B cell (primary cell): Measurements from ENCODE around the gene ITGB2. TPM values are rescaled to one million over a fixed set of nuclear protein-coding genes. Genes with fewer than 3 reads are reported as not detected.

Experiments used
- ATAC-seq: fragments of 200-7000 bp; cut with Tn5 transposase; one replicate; pipeline ENCODE4 v1.10.0; 2021; ENCODE audit warnings: low read depth, mild to moderate bottlenecking, moderate number of reproducible peaks, moderate library complexity
- CTCF ChIA-PET: fragments of 350-600 bp; sonication (Branson Sonifier 250); formaldehyde crosslinking; loops from one replicate; lab custom pipeline; 2021; ENCODE audit warnings: antibody characterized with exemption, inconsistent platforms; lab: Charles Lee
- POLR2A ChIA-PET: fragments of 350-600 bp; sonication (Branson Sonifier 250); formaldehyde crosslinking; loops from one replicate; lab custom pipeline; 2021; ENCODE audit warnings: antibody characterized with exemption; lab: Charles Lee
- DNase-seq: peaks from one replicate; pipeline ENCODE4 v3.0.0; 2013
- H2AFZ ChIP-seq: 2 replicates; pipeline ENCODE4 v1.6.1; 2012; ENCODE audit warnings: mild to moderate bottlenecking, low read depth, low read length; ENCODE audit not compliant: insufficient read depth, poor library complexity, severe bottlenecking
- H3K27ac ChIP-seq, 2 donors: 1 replicate in 1 of 2; 2 replicates in 1 of 2; pipeline ENCODE4 v1.5.1; 2012 to 2013; ENCODE audit warnings: low read length in 2 of 2, mild to moderate bottlenecking in 2 of 2, moderate library complexity in 1 of 2
- H3K27me3 ChIP-seq, 4 experiments: fragments of 200-600 bp in 1 of 4; sonication (generic) in 1 of 4; replicated peaks in 1 of 4; 1 replicate in 2 of 4; 2 replicates in 2 of 4; pipeline versions ENCODE4 v1.6.1 to v1.7.0; 2013 to 2016; ENCODE audit warnings: low read length in 3 of 4, mild to moderate bottlenecking in 2 of 4, mixed read lengths in 1 of 4, moderate library complexity in 1 of 4; ENCODE audit not compliant: insufficient read depth in 4 of 4, control insufficient read depth in 3 of 4; ENCODE audit errors: control extremely low read depth in 1 of 4
- H3K36me3 ChIP-seq, 2 experiments: replicated peaks in 1 of 2; 1 replicate in 1 of 2; 2 replicates in 1 of 2; pipeline versions ENCODE4 v1.6.1 to v1.7.1; 2013; ENCODE audit warnings: low read length in 1 of 2; ENCODE audit not compliant: insufficient read depth in 2 of 2, control insufficient read depth in 1 of 2; ENCODE audit errors: control extremely low read depth in 1 of 2, extremely low read depth in 1 of 2
- H3K4me1 ChIP-seq, 2 donors: fragments of 200-600 bp in 1 of 2; sonication (generic) in 1 of 2; 1 replicate in 1 of 2; 2 replicates in 1 of 2; pipeline versions ENCODE4 v1.5.1 to v1.6.1; 2013 to 2017; ENCODE audit warnings: low read length in 2 of 2; ENCODE audit not compliant: control insufficient read depth in 2 of 2, insufficient read depth in 2 of 2
- H3K4me2 ChIP-seq: replicated peaks from 2 replicates; pipeline ENCODE3; 2012; ENCODE audit warnings: mild to moderate bottlenecking, low read depth, low read length; ENCODE audit not compliant: poor library complexity, severe bottlenecking
- H3K4me3 ChIP-seq, 5 experiments: fragments of 200-600 bp in 1 of 5; sonication (generic) in 1 of 5; 1 replicate in 3 of 5; 2 replicates in 2 of 5; pipeline versions ENCODE4 v1.5.1 to v1.7.0; 2011 to 2016; ENCODE audit warnings: low read length in 4 of 5, mild to moderate bottlenecking in 4 of 5, low read depth in 2 of 5, control low read depth in 1 of 5, moderate library complexity in 1 of 5; ENCODE audit not compliant: insufficient read depth in 1 of 5; ENCODE audit errors: control extremely low read depth in 1 of 5, extremely low read depth in 1 of 5
- H3K79me2 ChIP-seq: fragments of 200-600 bp; sonication (generic); one replicate; pipeline ENCODE4 v1.6.0; 2016; ENCODE audit warnings: low read length; ENCODE audit not compliant: control insufficient read depth, insufficient read depth
- H3K9ac ChIP-seq: fragments of 200-600 bp; sonication (generic); 2 replicates; pipeline ENCODE4 v1.6.1; 2017; ENCODE audit warnings: mild to moderate bottlenecking, low read length, moderate library complexity
- H3K9me3 ChIP-seq, 3 donors: one replicate each; pipeline versions ENCODE4 v1.6.1 to v1.7.1; 2013; ENCODE audit warnings: low read length in 2 of 3; ENCODE audit not compliant: control insufficient read depth in 2 of 3, insufficient read depth in 1 of 3; ENCODE audit errors: control extremely low read depth in 1 of 3
- H4K20me1 ChIP-seq: 2 replicates; pipeline ENCODE4 v1.6.0; 2012; ENCODE audit warnings: mild to moderate bottlenecking, low read length; ENCODE audit not compliant: insufficient read depth, control insufficient read depth, poor library complexity, severe bottlenecking
- H3K27ac Mint-ChIP-seq: one replicate; pipeline ENCODE4 v1.8.0; 2021; ENCODE audit warnings: mixed read lengths
- H3K27me3 Mint-ChIP-seq: one replicate; pipeline ENCODE4 v1.8.0; 2021; ENCODE audit warnings: mixed read lengths
- H3K4me1 Mint-ChIP-seq: one replicate; pipeline ENCODE4 v1.8.0; 2021; ENCODE audit warnings: mixed read lengths
- H3K4me3 Mint-ChIP-seq: one replicate; pipeline ENCODE4 v1.8.0; 2021; ENCODE audit warnings: mixed read lengths
- H3K9me3 Mint-ChIP-seq: one replicate; pipeline ENCODE4 v1.8.0; 2022; ENCODE audit warnings: mixed read lengths; ENCODE audit not compliant: insufficient read depth
- EZH2 ChIP-seq: IDR thresholded peaks from 2 replicates; pipeline ENCODE4 v1.6.1; 2012; ENCODE audit warnings: borderline replicate concordance, low read depth, mild to moderate bottlenecking, moderate library complexity, low read length; ENCODE audit not compliant: insufficient read depth, poor library complexity, severe bottlenecking
- WGBS: methylation state at CpG from one replicate; pipeline ENCODE4 v1.1.5; 2013; ENCODE audit warnings: missing lambda C conversion rate; ENCODE audit not compliant: insufficient coverage; 5-methylcytosine and 5-hydroxymethylcytosine counted together
- intact Hi-C: fragments of 100-400 bp; cut with micrococcal nuclease; formaldehyde crosslinking; loops from one replicate; pipeline ENCODE4 v1.10.0; 2022
- polyA plus RNA-seq: library from polyadenylated mRNA; depleted of rRNA; stranded (reverse); fragments of >200 nt; gene quantifications from 2 replicates; pipeline ENCODE4 v1.2.3, GENCODE V29; 2012
- total RNA-seq, 2 donors: library from RNA; stranded (reverse); fragments of 120-200 nt in 1 of 2; gene quantifications; 1 replicate in 1 of 2; 2 replicates in 1 of 2; pipeline versions ENCODE4 v1.2.3 to v1.2.4, GENCODE V29; 2013 to 2022
- TF ChIP-seq, protein P1 (sequence below): fragments of 200-600 bp; IDR thresholded peaks from one replicate; pipeline ENCODE4 v1.8.0; 2022; ENCODE audit warnings: antibody characterized with exemption, mild to moderate bottlenecking

ITGB2 gene
- total and polyA plus RNA-seq, 2 donors (not counting 1 experiment from before 2014, with no cell fraction given) = 102 to 368 TPM

DNA sequence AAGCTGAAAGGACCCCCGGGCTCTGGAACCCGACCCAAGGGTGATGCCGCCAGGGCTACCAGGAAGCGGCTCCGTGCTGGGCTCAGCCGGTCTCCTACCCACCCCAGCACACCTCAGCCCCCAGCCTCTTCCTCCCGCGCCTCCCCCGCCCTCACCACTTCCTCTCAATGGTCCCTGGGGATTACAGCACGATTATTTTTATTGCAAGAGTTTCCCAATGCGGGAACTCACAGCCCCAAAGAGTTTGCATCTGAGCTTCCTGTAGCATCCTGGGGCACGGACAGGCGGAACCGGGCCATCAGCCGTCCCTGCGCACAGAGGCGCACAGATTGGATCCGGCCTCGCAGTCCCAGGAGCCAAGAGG is 10.4 kb upstream of the ITGB2 start:
- Histone ChIP-seq H3K36me3 (no peaks in the 10 kb centered on the region), H3K4me1 (peaks cover 54 to 68% of the 10 kb centered on the region in 2 donors), H2AFZ (peak overlapping the region; percentile 70), H3K9me3 (peaks cover 0 to 11% (median 0%) of the 10 kb centered on the region in 3 donors), H3K4me2 (peak overlapping the region; percentile 98), H3K79me2 (peaks cover 45% of the 10 kb centered on the region), H4K20me1 (peaks cover 13% of the 10 kb centered on the region), H3K27ac (peak overlapping the region; percentile 74 to 89), H3K27me3 (no peaks in the 10 kb centered on the region), H3K9ac (peak overlapping the region; percentile 78), H3K4me3 (peak overlapping the region; percentile 47 to 75 (median 68))
- H3K27me3 Mint-ChIP-seq = no peaks in the 10 kb centered on the region
- intact Hi-C loops = loop anchor here (2.0 to 5.0 kb wide), 3 partner anchors 20 to 419 kb away; partner anchors contain the start of gene SUMO3
- H3K27ac Mint-ChIP-seq = peak overlapping the region; percentile 90
- peaks cover 61% of the 10 kb centered on the region for H3K4me1 Mint-ChIP-seq
- peak overlapping the region; percentile 85 for H3K4me3 Mint-ChIP-seq
- TF ChIP-seq EZH2 = no peak
- TF ChIP-seq, protein P1, sequence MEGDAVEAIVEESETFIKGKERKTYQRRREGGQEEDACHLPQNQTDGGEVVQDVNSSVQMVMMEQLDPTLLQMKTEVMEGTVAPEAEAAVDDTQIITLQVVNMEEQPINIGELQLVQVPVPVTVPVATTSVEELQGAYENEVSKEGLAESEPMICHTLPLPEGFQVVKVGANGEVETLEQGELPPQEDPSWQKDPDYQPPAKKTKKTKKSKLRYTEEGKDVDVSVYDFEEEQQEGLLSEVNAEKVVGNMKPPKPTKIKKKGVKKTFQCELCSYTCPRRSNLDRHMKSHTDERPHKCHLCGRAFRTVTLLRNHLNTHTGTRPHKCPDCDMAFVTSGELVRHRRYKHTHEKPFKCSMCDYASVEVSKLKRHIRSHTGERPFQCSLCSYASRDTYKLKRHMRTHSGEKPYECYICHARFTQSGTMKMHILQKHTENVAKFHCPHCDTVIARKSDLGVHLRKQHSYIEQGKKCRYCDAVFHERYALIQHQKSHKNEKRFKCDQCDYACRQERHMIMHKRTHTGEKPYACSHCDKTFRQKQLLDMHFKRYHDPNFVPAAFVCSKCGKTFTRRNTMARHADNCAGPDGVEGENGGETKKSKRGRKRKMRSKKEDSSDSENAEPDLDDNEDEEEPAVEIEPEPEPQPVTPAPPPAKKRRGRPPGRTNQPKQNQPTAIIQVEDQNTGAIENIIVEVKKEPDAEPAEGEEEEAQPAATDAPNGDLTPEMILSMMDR = no peak
- under 1% methylated on average over 17 of the region's 19 CpGs for WGBS
- ChIA-PET CTCF (interaction anchor here (0.7 to 10.6 kb wide), 11 partner anchors 9 to 197 kb away, joined by 3 to 204 read pairs (median 11); partner anchors contain the start of genes ITGB2, PTTG1IP, SLX9 and UBE2G2), POLR2A (interaction anchor here (0.7 to 2.2 kb wide), 8 partner anchors 10 to 1223 kb away, joined by 3 to 16 read pairs (median 8); partner anchors contain the start of genes ITGB2, PTTG1IP, SUMO3 and UBE2G2)
- ATAC-seq (peak; percentile 63), DNase-seq (peak; percentile 91)
- peaks cover 2% of the 10 kb centered on the region for H3K9me3 Mint-ChIP-seq

DNA sequence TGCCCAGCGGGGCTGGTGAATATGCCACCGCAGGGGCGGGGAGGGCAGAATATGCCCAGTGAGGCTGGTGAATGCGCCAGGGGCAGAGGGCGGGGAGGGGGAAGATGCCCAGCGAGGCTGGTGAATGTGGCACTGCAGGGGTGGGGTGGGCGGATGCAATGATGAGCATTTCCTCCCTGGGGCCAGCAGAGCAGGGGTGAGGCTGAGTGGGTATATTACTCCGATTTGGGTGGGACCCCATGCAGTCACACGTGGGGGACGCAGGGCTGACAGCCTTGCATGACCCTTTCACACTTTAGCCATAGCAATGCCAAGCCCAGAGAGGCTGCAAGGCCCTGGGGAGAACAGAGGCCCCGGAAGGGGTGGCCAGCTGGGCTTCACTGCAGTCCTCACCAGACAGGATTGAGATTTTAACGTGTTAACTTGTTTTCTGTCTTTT is 9.9 kb upstream of the ITGB2 start:
- peak overlapping the region; percentile 85 for H3K4me3 Mint-ChIP-seq
- peak overlapping the region; percentile 98 for H3K4me2 ChIP-seq
- H3K9me3 ChIP-seq = peaks cover 0 to 9% (median 0%) of the 10 kb centered on the region in 3 donors
- H2AFZ ChIP-seq = no peak overlapping the region
- peak overlapping the region; percentile 74 to 89 for H3K27ac ChIP-seq
- H4K20me1 ChIP-seq = peaks cover 13% of the 10 kb centered on the region
- peak overlapping the region; percentile 78 for H3K9ac ChIP-seq
- H3K27me3 Mint-ChIP-seq = no peaks in the 10 kb centered on the region
- peaks cover 62% of the 10 kb centered on the region for H3K4me1 Mint-ChIP-seq
- H3K4me3 ChIP-seq = peak overlapping the region; percentile 30 to 75 (median 68)
- peaks cover 2% of the 10 kb centered on the region for H3K9me3 Mint-ChIP-seq
- WGBS = 0% methylated on average over 8 of the region's 12 CpGs
- peaks cover 57 to 74% of the 10 kb centered on the region in 2 donors for H3K4me1 ChIP-seq
- H3K27ac Mint-ChIP-seq = peak overlapping the region; percentile 90
- no peaks in the 10 kb centered on the region for H3K27me3 ChIP-seq
- ATAC-seq (peak; percentile 41), DNase-seq (peak; percentile 82)
- POLR2A ChIA-PET = interaction anchor here (0.7 to 2.2 kb wide), 8 partner anchors 10 to 1580 kb away, joined by 3 to 16 read pairs (median 9); partner anchors contain the start of genes ITGB2, PTTG1IP and UBE2G2
- TF ChIP-seq, protein P1 = no peak
- TF ChIP-seq EZH2 = no peak
- CTCF ChIA-PET = interaction anchor here (0.6 to 10.6 kb wide), 10 partner anchors 10 to 198 kb away, joined by 3 to 204 read pairs (median 12); partner anchors contain the start of genes ITGB2, PTTG1IP, SLX9 and UBE2G2
- intact Hi-C loops = loop anchor here (1.0 to 5.0 kb wide), 4 partner anchors 9 to 418 kb away; partner anchors contain the start of gene SUMO3
- H3K79me2 ChIP-seq = peaks cover 47% of the 10 kb centered on the region
- no peaks in the 10 kb centered on the region for H3K36me3 ChIP-seq
